Right lobe of liver (tissue), 6 donors: ENCODE measurements around the gene POLR3H. TPM values are rescaled to one million over a fixed set of nuclear protein-coding genes. Genes with fewer than 3 reads are reported as not detected.

Experiments used
- ATAC-seq, 4 donors: fragments of 200-7000 bp; cut with Tn5 transposase; one replicate each; pipeline ENCODE4 v1.9.1; 2020; ENCODE audit warnings: mild to moderate bottlenecking in 4 of 4, moderate library complexity in 4 of 4
- DNase-seq, 3 donors: peaks; one replicate each; pipeline ENCODE4 v3.0.0-alpha.2; 2020
- H3K27ac ChIP-seq, 3 donors: fragments of 200-600 bp; one replicate each; pipeline ENCODE4 v1.8.0; 2022
- H3K27me3 ChIP-seq, 2 donors: fragments of 200-600 bp; one replicate each; pipeline ENCODE4 v1.8.0; 2022
- H3K36me3 ChIP-seq, 4 donors: fragments of 200-600 bp; sonication (generic) in 1 of 4; one replicate each; pipeline versions ENCODE4 v1.5.1 to v1.8.0; 2017 to 2022; ENCODE audit warnings: control low read depth in 1 of 4
- H3K4me1 ChIP-seq, 4 donors: fragments of 200-600 bp; sonication (generic) in 1 of 4; one replicate each; pipeline versions ENCODE4 v1.5.1 to v1.8.0; 2017 to 2022; ENCODE audit warnings: control low read depth in 1 of 4
- H3K4me3 ChIP-seq, 3 donors: fragments of 200-600 bp; one replicate each; pipeline ENCODE4 v1.8.0; 2022
- H3K9me3 ChIP-seq, 4 donors: fragments of 200-600 bp; sonication (generic) in 1 of 4; one replicate each; pipeline versions ENCODE4 v1.5.1 to v1.8.0; 2017 to 2022; ENCODE audit warnings: control low read depth in 1 of 4
- CTCF ChIP-seq, 4 donors: fragments of 200-600 bp in 3 of 4; fragments of 450-650 bp in 1 of 4; IDR thresholded peaks; one replicate each; pipeline versions ENCODE4 v1.5.1 to v1.8.0; 2016 to 2022; ENCODE audit warnings: antibody characterized with exemption in 4 of 4, mild to moderate bottlenecking in 2 of 4
- POLR2A ChIP-seq: fragments of 450-650 bp; IDR thresholded peaks from one replicate; pipeline ENCODE4 v1.6.1; 2017; ENCODE audit warnings: antibody characterized with exemption, mild to moderate bottlenecking
- WGBS: methylation state at CpG from one replicate; pipeline ENCODE4 v1.1.6; 2018; ENCODE audit warnings: low coverage, low lambda C conversion rate; ENCODE audit not compliant: insufficient coverage; ENCODE audit errors: missing lambda C conversion rate; 5-methylcytosine and 5-hydroxymethylcytosine counted together
- intact Hi-C, 2 donors: fragments of 100-400 bp; cut with DNase I; formaldehyde crosslinking; loops; one replicate each; pipeline versions ENCODE4 v1.11.2 to v1.14.1; 2022
- total RNA-seq, 6 experiments: library from RNA; depleted of rRNA in 2 of 6; stranded (reverse); fragments of >200 nt in 2 of 6; fragmentation: NEBNext Ultra II Directional in 3 of 6; extraction: Animal tissue kit (Norgen Biotek cat#: 25700) in 3 of 6; gene quantifications; one replicate each; pipeline versions ENCODE4 v1.1.0 to v1.2.4, GENCODE V29; 2016 to 2023
- donor health status: DM: no; HTN: yes; CAD: no.
- donor health status: DM: no; HTN: no; CAD: no.
- donor health status: DM: no; HTN: no; CAD: no.
- donor health status: DM: no; HTN: yes; CAD: no.
- donor health status: DM: no; HTN: yes; CAD: no.

The POLR3H gene
- total RNA-seq, 6 experiments from 2014 or later, result 9.5 to 23.0 (median 18.0) TPM

DNA sequence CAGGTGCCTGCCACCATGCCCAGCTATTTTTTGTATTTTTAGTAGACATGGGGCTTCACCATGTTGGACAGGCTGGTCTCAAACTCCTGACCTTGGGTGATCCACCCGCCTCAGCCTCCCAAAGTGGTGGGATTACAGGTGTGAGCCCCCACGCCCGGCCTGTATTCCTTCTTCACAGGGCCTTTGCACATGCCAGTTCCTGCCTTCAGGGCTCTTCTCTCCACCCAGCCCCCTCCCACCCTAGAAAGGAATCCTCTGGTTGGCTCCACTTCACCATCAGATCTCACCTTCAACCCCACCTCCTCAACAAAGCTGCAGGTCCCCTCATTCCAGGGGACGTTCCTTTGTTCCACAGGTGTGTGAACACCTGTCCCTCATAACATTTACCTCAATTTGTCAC, 2.0 kb downstream of the POLR3H start:
- Histone ChIP-seq H3K4me3 (no peak overlapping the region), H3K27ac (no peak overlapping the region), H3K27me3 (no peaks in the 10 kb centered on the region), H3K4me1 (peaks cover 0 to 27% (median 11%) of the 10 kb centered on the region in 4 donors), H3K36me3 (peaks cover 0 to 3% (median 0%) of the 10 kb centered on the region in 4 donors), H3K9me3 (no peaks in the 10 kb centered on the region)
- ATAC-seq (no peak), DNase-seq (no peak)
- TF ChIP-seq CTCF (IDR thresholded peaks at IDR 0.05) (no peak), POLR2A (no peak)
- intact Hi-C loops, result loop anchor here (5.0 to 10.0 kb wide), 2 partner anchors 53 to 55 kb away; no protein-coding TSS in a partner anchor
- 67% methylated on average over 1 of the region's 4 CpGs for WGBS

DNA sequence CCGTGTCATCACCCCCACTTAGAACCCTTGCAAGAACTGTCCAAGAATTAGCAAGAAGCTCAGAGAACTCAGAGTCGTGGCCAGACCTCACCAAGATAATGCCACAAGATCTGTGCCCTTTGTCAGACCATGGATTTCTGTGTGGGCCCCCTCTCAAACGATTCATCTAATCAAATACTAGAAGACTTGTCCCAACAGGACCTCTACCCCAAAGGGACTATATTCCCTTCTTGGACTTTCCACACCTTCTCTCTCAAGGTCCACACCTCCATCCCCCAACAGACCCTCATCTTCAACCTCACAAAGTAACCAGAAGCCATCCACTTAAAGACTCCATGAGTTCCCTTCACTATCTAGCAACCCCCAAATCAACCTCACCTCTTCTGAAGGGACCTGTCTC, 2.8 kb downstream of the POLR3H start:
- peaks cover 0 to 33% (median 11%) of the 10 kb centered on the region in 4 donors for H3K4me1 ChIP-seq

DNA sequence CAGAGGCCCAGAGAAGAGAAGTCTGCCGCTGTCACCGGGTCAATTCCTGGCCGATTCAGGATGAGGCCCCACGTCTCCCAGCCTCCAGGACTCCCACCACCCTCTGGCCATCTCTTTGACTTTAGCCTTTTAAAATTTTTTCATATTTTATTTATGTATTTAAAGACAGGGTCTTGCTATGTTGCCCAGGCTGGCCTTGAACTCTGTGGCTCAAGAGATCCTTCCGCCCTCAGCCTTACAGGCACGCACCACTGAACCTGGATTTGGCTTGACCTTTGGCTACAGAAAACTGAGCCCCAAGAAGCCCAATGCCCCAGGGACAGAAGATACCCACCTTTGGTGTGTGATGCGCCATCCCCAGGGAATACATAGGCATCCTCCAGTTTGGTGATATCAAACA, 3.9 kb downstream of the POLR3H start:
- peaks cover 0 to 3% (median 0%) of the 10 kb centered on the region in 4 donors for H3K36me3 ChIP-seq
- DNase-seq (no peak), ATAC-seq (no peak)
- H3K4me3 ChIP-seq, result no peak overlapping the region
- H3K4me1 ChIP-seq, result peaks cover 0 to 33% (median 11%) of the 10 kb centered on the region in 4 donors
- TF ChIP-seq CTCF (IDR thresholded peaks at IDR 0.05) (no peak), POLR2A (no peak)
- intact Hi-C loops, result loop anchor here (5.0 to 10.0 kb wide), 2 partner anchors 54 to 57 kb away; no protein-coding TSS in a partner anchor
- WGBS, result 92% methylated on average over 6 of the region's 7 CpGs
- H3K27ac ChIP-seq, result no peak overlapping the region
- H3K9me3 ChIP-seq, result no peaks in the 10 kb centered on the region
- no peaks in the 10 kb centered on the region for H3K27me3 ChIP-seq

More for the DNA sequence above, 2.8 kb downstream of the POLR3H start:
- no peak overlapping the region for H3K4me3 ChIP-seq
- H3K27ac ChIP-seq, result no peak overlapping the region
- TF ChIP-seq CTCF (IDR thresholded peaks at IDR 0.05), result no peak
- no peak for TF ChIP-seq POLR2A
- WGBS, result 100% methylated on average over 1 of the region's 3 CpGs
- ATAC-seq, result no peak
- no peaks in the 10 kb centered on the region for H3K27me3 ChIP-seq
- no peaks in the 10 kb centered on the region for H3K9me3 ChIP-seq
- intact Hi-C loops, result loop anchor here (5.0 to 10.0 kb wide), 2 partner anchors 53 to 56 kb away; no protein-coding TSS in a partner anchor
- DNase-seq, result no peak
- H3K36me3 ChIP-seq, result peaks cover 0 to 3% (median 0%) of the 10 kb centered on the region in 4 donors

- Histone ChIP-seq H3K4me1 (peaks cover 0 to 32% (median 10%) of the 10 kb centered on the region in 4 donors), H3K9me3 (no peaks in the 10 kb centered on the region), H3K36me3 (peaks cover 0 to 3% (median 0%) of the 10 kb centered on the region in 4 donors), H3K4me3 (no peak overlapping the region), H3K27ac (no peak overlapping the region), H3K27me3 (no peaks in the 10 kb centered on the region)
- ATAC-seq (no peak), DNase-seq (no peak)
- intact Hi-C loops, result loop anchor here (5.0 to 10.0 kb wide), 2 partner anchors 55 to 57 kb away; no protein-coding TSS in a partner anchor
- 75% methylated on average over 2 of the region's 3 CpGs for WGBS
- TF ChIP-seq CTCF (IDR thresholded peaks at IDR 0.05) (no peak), POLR2A (no peak)
Measured at GRCh38 chr22:41540006-41540315, 4.3 kb downstream of the POLR3H start.
